ENCODE results near the gene HNRNPH2.

- TF ChIP-seq CTCF (IDR thresholded peaks at IDR 0.05; ENCODE audit: low read length) (no peak), EZH2 (IDR thresholded peaks at IDR 0.05; ENCODE audit: borderline replicate concordance, low read length) (no peak)
Measured at GRCh38 chrX:101399825-101400224, 8.2 kb upstream of the HNRNPH2 start.
